GM21390 (cell line): Measurements from ENCODE around the gene SH3RF1.
"Not testable (repeated sequence)": the region's sequence is repeated elsewhere in the genome, so short reads cannot be mapped to it uniquely, and the experiment has no call there.

Experiments used
- ATAC-seq: cut with Tn5 transposase; IDR thresholded peaks from one replicate; pipeline ENCODE4 v1.9.1; 2021; ENCODE audit not compliant: unreplicated experiment

Gene SH3RF1

GRCh38 chr4:169270810-169271691, at the start of gene SH3RF1:
Gene SH3RF1 (minus strand): TSS chr4:169270956. CDS start chr4:169269212, 1,744 bp downstream.
- ATAC-seq, result peak; percentile 61

- no peak for ATAC-seq
Measured at GRCh38 chr4:169315530-169316343, 45.0 kb upstream of the SH3RF1 start.

DNA sequence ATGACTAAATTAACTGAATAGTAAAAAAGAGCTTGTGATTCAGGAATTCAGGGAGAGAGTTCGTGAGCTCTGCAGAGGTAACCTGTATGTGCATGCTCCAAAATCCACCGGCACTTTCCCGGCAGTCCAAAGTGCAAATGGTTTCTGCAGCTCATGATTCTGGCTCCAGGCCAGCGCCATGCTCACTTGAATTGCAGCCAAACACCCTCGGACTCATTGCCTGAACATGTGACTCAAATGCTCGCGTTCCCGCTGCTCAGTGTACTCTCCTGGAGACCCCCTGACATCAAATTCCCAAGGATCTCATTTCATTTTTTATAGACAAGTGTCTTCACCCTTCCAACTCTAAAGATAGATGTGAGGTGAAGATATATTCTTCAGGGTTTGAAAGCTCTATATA, 44.1 kb upstream of the SH3RF1 start:
- ATAC-seq, result no peak

- ATAC-seq, result no peak
Measured at GRCh38 chr4:169313732-169314131, 43.0 kb upstream of the SH3RF1 start.

DNA sequence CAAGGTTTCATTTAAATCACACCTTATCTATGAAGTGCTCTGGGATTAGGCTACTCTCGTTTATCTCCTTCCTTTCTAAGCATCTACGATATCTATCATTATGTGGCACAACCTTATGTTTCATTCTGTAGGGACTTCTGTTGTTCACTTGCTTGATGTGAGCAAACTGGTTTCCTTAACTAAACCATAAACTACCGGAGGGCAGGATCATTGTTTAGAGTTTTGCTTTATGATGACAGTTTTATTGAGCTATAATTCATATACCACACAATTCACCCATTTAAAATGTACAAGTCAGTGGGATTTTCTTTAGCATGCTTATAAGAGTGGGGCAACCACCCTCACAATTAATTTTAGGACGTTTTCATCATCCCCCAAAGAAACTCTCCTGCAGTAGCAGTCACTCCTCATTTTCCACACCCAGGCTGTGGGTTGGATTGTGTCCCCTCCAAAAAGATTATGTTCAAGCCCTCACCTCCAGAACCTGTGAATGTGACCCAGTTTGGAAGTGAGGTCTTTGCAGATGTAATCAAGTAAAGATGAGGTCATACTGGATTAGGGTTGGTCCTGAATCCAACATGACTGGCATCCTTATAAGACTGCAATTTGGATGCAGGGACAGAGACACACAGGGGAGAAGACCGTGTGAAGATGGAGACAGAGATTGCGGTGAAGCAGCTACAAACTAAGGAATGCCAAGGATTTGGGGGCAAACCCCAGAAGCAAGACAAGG, 42.1 kb upstream of the SH3RF1 start:
- no peak for ATAC-seq

DNA sequence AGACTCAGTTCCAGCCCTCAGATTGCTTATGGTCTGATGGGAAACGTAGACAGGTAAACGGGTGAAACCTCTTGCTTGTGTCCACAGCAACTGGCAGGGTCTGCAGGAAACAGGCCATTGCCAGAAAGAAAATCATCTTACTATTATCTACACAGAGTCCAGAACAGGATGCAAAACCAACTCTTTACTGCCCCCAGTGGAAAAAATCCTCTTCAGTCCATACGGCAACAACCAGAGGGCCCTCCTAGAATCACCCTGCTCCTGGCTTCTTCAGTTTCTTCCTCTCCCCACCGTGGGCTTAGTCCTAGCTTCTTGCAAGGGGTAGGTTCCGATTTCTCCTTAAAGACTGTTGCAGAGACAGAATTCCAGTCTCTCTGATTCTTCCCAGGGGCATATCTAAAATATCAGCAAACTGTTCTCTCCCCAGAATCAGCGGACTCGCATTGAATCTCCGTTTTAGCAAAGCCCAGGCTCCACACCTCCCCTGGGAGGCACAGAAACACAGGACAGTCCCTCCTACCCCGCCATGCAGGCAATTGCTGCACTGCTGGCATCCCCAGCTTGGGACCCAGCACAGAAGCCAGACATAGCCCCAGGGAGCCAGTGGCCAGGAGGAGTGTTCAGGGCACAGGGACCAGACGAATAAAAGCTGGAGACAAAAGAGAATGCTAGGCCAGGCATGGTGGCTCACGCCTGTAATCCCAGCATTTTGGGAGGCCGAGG, 41.0 kb upstream of the SH3RF1 start:
- ATAC-seq, result peak; percentile 88

DNA sequence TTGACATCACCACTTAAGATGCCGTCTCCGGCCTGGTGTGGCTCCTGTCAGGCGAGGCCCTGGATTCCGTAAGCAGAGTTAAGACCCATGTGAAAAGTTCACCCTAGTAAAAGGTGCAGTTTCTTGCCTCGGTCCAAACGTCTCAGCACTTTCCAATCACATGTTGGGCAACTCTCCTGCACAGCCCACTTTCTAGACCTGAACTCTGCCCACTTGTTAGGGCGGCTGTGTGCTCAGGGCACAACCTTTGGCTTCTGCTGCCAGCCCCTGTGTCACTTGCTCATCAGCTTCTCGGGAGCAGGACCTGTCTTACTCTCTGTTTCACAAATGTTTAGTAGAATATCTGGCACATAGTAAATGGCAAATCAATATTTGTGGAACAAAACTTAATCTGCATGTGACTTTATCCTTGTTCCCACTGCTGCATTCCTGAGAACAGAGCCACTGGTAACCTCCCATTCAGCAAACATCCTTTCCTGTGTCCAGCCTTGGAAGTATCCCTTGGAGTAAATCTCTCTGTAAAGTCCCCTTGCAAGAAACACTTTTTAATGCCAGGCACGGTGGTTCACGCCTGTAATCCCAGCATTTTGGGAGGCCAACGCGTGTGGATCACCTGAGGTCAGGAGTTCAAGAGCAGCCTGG, 38.7 kb upstream of the SH3RF1 start:
- ATAC-seq, result no peak

DNA sequence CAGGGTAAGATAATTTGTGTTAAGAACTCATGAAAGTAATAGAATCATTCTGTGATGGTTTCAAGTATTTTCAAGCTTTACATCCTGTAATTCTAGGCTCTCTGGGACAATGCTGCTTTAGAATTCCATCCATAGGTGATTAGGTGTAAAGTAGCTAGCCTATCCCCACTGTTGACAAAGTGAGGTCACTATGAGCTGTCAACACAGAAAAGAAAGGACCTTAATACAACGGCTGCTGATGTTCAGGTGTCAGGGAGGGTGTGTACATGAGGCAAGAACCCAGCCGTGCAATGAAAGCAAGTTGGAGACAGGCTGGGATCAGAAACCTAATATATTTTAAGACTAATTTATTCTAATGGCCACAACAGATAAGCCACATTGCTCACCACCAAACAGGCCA, 36.8 kb upstream of the SH3RF1 start:
- no peak for ATAC-seq

GRCh38 chr4:169305651-169306050, 34.9 kb upstream of the SH3RF1 start:
- ATAC-seq, result no peak

DNA sequence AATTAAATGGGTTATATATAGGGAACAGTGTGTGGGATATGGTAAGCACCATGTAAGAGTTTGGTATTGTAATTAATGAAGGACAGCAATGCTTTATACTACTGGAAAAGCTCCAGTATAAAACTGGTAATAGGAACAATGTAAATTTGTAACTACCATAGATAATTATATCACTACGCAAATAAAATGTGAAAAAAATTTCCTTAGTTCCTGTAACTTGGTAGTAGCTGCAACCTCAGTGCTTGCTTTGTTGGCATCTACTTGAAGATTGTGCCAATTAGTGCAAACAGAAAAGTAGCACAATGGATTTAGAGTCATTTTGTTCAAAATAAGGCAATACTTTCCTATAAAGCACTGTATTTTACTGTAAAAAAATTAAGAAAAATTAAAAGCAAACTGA, 34.4 kb upstream of the SH3RF1 start:
- ATAC-seq, result no peak

- ATAC-seq, result peak; percentile 21
Measured at GRCh38 chr4:169295822-169296221, 25.1 kb upstream of the SH3RF1 start.

- ATAC-seq, result peak; percentile 90
Measured at GRCh38 chr4:169293343-169294176, 22.8 kb upstream of the SH3RF1 start.

DNA sequence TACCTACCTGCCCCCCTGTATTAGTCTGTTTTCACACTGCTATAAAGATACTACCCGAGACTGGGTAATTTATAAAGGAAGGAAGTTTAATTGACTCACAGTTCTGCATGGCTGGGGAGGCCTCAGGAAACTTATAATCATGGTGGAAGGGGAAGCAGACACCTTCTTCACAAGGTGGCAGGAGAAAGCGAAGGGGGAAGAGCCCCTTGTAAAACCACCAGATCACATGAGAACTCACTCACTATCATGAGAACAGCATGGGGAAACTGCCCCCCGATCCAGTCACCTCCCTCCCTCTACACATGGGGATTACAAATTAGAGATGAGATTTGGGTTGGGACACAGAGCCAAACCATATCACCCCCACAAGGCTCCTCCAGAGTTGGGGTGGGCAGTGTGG, 17.2 kb upstream of the SH3RF1 start:
- not testable (repeated sequence) for ATAC-seq

- ATAC-seq, result no peak
Measured at GRCh38 chr4:169286562-169287301, 16.0 kb upstream of the SH3RF1 start.

GRCh38 chr4:169283114-169283509, 12.4 kb upstream of the SH3RF1 start:
- no peak for ATAC-seq

GRCh38 chr4:169282429-169283113, 11.8 kb upstream of the SH3RF1 start:
- ATAC-seq, result no peak

GRCh38 chr4:169279108-169279507, 8.4 kb upstream of the SH3RF1 start:
- ATAC-seq, result no peak

DNA sequence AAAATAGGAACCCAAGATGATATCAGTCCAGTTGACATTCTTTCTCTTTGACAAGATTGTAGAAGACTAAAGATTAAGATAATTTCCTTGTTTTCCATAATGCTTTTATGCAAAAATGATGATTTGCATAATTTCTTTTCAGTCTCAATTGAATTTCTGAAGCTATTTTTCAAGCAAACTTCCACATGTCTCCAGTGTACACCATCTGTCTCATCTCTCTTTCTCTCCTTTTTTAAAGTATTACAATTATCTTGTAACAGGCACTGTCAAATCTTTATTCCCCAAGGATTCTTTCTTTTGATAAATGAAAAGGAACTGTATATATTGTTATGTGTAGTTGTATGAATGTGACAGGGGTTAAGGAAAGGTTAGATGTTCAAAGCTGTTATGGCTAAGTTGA, 7.9 kb upstream of the SH3RF1 start:
- ATAC-seq, result no peak
